Stimulated activated CD4-positive, alpha-beta T cell treated with anti-CD3 and anti-CD28 coated beads, Interleukin-1b, Interleukin-23, amount 100 ng/mL, for 1 hour (primary cell): ENCODE results near the gene MPLKIP.
"Not testable (repeated sequence)": the region's sequence is repeated elsewhere in the genome, so short reads cannot be mapped to it uniquely, and the experiment has no call there.

Experiments used
- DNase-seq, 2 donors: peaks; one replicate each; pipeline ENCODE4 v3.0.0-alpha.2; 2020; ENCODE audit warnings: low read depth in 2 of 2

MPLKIP gene

GRCh38 chr7:40134428-40135316 lies at the start of gene MPLKIP, which contains the start of gene SUGCT:
TSS of gene MPLKIP (minus strand) at chr7:40134622. CDS start at chr7:40134567, 55 bp downstream.
TSS of gene SUGCT (plus strand) at chr7:40135005.
- DNase-seq, result peak; percentile 61 to 74

- DNase-seq, result no peak
These were observed 48.0 kb upstream of the MPLKIP start for GRCh38 chr7:40182452-40182851.

GRCh38 chr7:40177071-40177470 lies 42.6 kb upstream of the MPLKIP start:
- no peak for DNase-seq

GRCh38 chr7:40175725-40176510 lies 41.5 kb upstream of the MPLKIP start:
- DNase-seq, result no peak

- not testable (repeated sequence) for DNase-seq
These were observed 40.8 kb upstream of the MPLKIP start for GRCh38 chr7:40175256-40175655.

GRCh38 chr7:40173121-40173520 lies 38.7 kb upstream of the MPLKIP start:
- not testable (repeated sequence) for DNase-seq

GRCh38 chr7:40168266-40168665 lies 33.8 kb upstream of the MPLKIP start:
- not testable (repeated sequence) for DNase-seq

GRCh38 chr7:40167291-40167690 lies 32.9 kb upstream of the MPLKIP start:
- no peak for DNase-seq

- no peak for DNase-seq
These were observed 30.8 kb upstream of the MPLKIP start for GRCh38 chr7:40165216-40165615.

GRCh38 chr7:40162516-40162915 lies 28.1 kb upstream of the MPLKIP start:
- DNase-seq, result no peak

GRCh38 chr7:40156988-40157387 lies 22.6 kb upstream of the MPLKIP start:
- no peak for DNase-seq

- DNase-seq, result no peak
These were observed 17.1 kb upstream of the MPLKIP start for GRCh38 chr7:40151504-40151903.

- no peak for DNase-seq
These were observed 14.2 kb upstream of the MPLKIP start for GRCh38 chr7:40148671-40149070.

GRCh38 chr7:40148247-40148580 lies 13.8 kb upstream of the MPLKIP start:
- DNase-seq, result not testable (repeated sequence)

- DNase-seq, result no peak
These were observed 13.2 kb upstream of the MPLKIP start for GRCh38 chr7:40147371-40148246.

- not testable (repeated sequence) for DNase-seq
These were observed 11.2 kb upstream of the MPLKIP start for GRCh38 chr7:40145596-40146130.

GRCh38 chr7:40141916-40142315 lies 7.5 kb upstream of the MPLKIP start:
- DNase-seq, result not testable (repeated sequence)

- not testable (repeated sequence) for DNase-seq
These were observed 5.5 kb upstream of the MPLKIP start for GRCh38 chr7:40139891-40140290.

- no peak for DNase-seq
These were observed 4.6 kb upstream of the MPLKIP start for GRCh38 chr7:40138973-40139372.

GRCh38 chr7:40137563-40137962 lies 3.1 kb upstream of the MPLKIP start:
- no peak for DNase-seq

GRCh38 chr7:40135317-40135610 lies 842 bp upstream of the MPLKIP start:
- DNase-seq, result no peak
